Gastrocnemius medialis (tissue), 4 donors: ENCODE measurements around the gene THRAP3. TPM values are rescaled to one million over a fixed set of nuclear protein-coding genes. Genes with fewer than 3 reads are reported as not detected.

ENCODE experiments used
- ATAC-seq, 2 donors: fragments of 150-250 bp; one replicate each; pipeline ENCODE4 v1.9.1; 2016
- DNase-seq, 2 donors: peaks; one replicate each; pipeline ENCODE4 v3.0.0-alpha.2; 2019
- H3K27ac ChIP-seq, 4 donors: fragments of 200-600 bp; sonication (generic); 1 replicate in 1 of 4; 2 replicates in 3 of 4; pipeline ENCODE4 v1.5.1; 2016 to 2018; ENCODE audit warnings: mild to moderate bottlenecking in 2 of 4, moderate library complexity in 1 of 4
- H3K27me3 ChIP-seq, 3 donors: fragments of 200-600 bp; sonication (generic) in 2 of 3; 1 replicate in 1 of 3; 2 replicates in 2 of 3; pipeline versions ENCODE4 v1.5.1 to v1.6.0; 2016 to 2019; ENCODE audit warnings: mild to moderate bottlenecking in 1 of 3, moderate library complexity in 1 of 3
- H3K36me3 ChIP-seq, 2 donors: fragments of 200-600 bp; sonication (generic) in 1 of 2; one replicate each; pipeline ENCODE4 v1.5.1; 2017 to 2018
- H3K4me1 ChIP-seq, 2 donors: fragments of 200-600 bp; sonication (generic) in 1 of 2; one replicate each; pipeline ENCODE4 v1.5.1; 2016 to 2017; ENCODE audit warnings: mild to moderate bottlenecking in 2 of 2
- H3K4me3 ChIP-seq, 4 donors: fragments of 200-600 bp; sonication (generic) in 3 of 4; 1 replicate in 1 of 4; 2 replicates in 3 of 4; pipeline ENCODE4 v1.5.1; 2016 to 2019; ENCODE audit warnings: mild to moderate bottlenecking in 2 of 4
- H3K9me3 ChIP-seq, 3 donors: fragments of 200-600 bp; sonication (generic) in 2 of 3; 1 replicate in 1 of 3; 2 replicates in 2 of 3; pipeline ENCODE4 v1.5.1; 2016 to 2019
- POLR2A ChIP-seq, 2 donors: fragments of 450-650 bp; IDR thresholded peaks; one replicate each; pipeline ENCODE4 v1.6.1; 2017; ENCODE audit warnings: antibody characterized with exemption in 2 of 2, mild to moderate bottlenecking in 2 of 2, moderate library complexity in 2 of 2
- in situ Hi-C, 4 donors: fragments of 200-750 bp; cut with MboI; loops; one replicate each; pipeline versions ENCODE4 v1.15.0 to v1.8.0; 2017; ENCODE audit warnings: low sequenced_read_pairs in 4 of 4
- intact Hi-C: fragments of 100-400 bp; cut with DNase I; formaldehyde crosslinking; loops from one replicate; pipeline ENCODE4 v1.15.1; 2023; ENCODE audit warnings: low total_unique reads
- total RNA-seq, 4 donors: library from RNA; depleted of rRNA; stranded (reverse); fragments of >200 nt; gene quantifications; one replicate each; pipeline versions ENCODE4 v1.1.0 to v1.2.3, GENCODE V29; 2016
- TF ChIP-seq, protein P1 (sequence below), 5 experiments: fragments of 450-650 bp in 3 of 5; fragments of 200-600 bp in 2 of 5; sonication (generic) in 2 of 5; IDR thresholded peaks in 4 of 5; conservative IDR thresholded peaks in 1 of 5; 1 replicate in 4 of 5; 2 replicates in 1 of 5; pipeline ENCODE4 v1.5.1; 2016 to 2019; ENCODE audit warnings: antibody characterized with exemption in 5 of 5, mild to moderate bottlenecking in 3 of 5, moderate library complexity in 3 of 5

THRAP3 gene
- total RNA-seq, 4 donors from 2014 or later = 88.2 to 174 (median 146) TPM

DNA sequence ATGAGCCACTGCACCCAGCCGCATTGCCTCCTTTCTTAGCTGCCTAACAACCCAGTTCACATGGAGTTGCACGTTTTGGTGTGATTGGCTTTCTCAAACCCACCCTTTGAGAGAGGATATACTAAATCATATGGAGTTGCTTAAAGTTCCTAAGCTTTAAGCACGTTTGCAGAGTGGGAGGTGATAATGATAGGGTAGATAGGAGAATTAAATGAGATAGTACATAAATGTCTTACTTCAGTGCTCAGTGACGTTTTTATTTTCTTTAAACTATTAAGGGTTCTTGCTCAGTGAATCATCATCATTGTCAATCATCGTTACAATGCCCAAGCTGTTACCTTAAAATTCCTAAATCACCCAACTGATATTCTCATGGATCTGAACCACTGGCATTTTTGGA is 79.0 kb downstream of the THRAP3 start:
- Histone ChIP-seq H3K36me3 (peaks cover 0 to 57% of the 10 kb centered on the region in 2 donors), H3K4me3 (no peak overlapping the region), H3K27ac (no peak overlapping the region), H3K27me3 (no peaks in the 10 kb centered on the region), H3K9me3 (no peaks in the 10 kb centered on the region), H3K4me1 (peaks cover 13 to 25% of the 10 kb centered on the region in 2 donors)
- intact Hi-C loops = no loop called here
- TF ChIP-seq, protein P1, sequence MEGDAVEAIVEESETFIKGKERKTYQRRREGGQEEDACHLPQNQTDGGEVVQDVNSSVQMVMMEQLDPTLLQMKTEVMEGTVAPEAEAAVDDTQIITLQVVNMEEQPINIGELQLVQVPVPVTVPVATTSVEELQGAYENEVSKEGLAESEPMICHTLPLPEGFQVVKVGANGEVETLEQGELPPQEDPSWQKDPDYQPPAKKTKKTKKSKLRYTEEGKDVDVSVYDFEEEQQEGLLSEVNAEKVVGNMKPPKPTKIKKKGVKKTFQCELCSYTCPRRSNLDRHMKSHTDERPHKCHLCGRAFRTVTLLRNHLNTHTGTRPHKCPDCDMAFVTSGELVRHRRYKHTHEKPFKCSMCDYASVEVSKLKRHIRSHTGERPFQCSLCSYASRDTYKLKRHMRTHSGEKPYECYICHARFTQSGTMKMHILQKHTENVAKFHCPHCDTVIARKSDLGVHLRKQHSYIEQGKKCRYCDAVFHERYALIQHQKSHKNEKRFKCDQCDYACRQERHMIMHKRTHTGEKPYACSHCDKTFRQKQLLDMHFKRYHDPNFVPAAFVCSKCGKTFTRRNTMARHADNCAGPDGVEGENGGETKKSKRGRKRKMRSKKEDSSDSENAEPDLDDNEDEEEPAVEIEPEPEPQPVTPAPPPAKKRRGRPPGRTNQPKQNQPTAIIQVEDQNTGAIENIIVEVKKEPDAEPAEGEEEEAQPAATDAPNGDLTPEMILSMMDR (IDR thresholded peaks at IDR 0.05 in 4 of 5, conservative IDR thresholded peaks at IDR 0.05 in 1 of 5) = no peak
- TF ChIP-seq POLR2A (IDR thresholded peaks at IDR 0.05) = no peak
- ATAC-seq = no peak
- in situ Hi-C loops = loop anchor here in 1 of 4 donors (25.0 kb wide), 1 partner anchor 109 kb away; no protein-coding TSS in a partner anchor
- DNase-seq = no peak

DNA sequence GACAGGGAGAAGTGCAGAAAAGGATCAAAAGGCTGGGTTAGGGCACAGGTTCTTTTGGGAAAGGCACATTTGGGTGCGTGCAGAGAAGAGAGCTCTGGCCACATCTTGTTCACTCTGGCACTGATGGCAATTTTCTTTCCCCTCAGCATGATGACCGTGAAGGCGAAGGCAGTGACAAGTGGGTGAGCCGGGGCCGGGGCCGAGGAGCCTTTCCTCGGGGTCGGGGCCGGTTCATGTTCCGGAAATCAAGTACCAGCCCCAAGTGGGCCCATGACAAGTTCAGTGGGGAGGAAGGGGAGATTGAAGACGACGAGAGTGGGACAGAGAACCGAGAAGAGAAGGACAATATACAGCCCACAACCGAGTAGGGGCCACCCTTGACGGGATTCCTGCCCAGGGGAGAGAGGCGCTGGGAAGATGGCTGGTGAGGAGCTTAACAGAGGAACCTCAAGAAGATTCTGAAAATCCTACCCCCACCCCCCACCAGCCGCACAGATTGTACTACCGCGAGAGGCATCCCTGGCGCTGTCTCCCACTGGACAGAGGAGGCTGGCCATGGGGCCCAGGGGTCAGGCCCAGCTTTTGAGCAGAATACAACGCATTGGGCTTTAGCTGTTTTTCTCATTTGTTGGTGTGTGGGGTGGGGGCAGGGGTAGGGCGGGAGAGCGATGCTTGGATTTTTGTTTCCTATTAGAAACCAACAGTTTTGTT is 79.6 kb downstream of the THRAP3 start:
- H3K9me3 ChIP-seq = no peaks in the 10 kb centered on the region
- H3K36me3 ChIP-seq = peaks cover 0 to 51% of the 10 kb centered on the region in 2 donors
- no peak for TF ChIP-seq POLR2A (IDR thresholded peaks at IDR 0.05)
- TF ChIP-seq, protein P1 (IDR thresholded peaks at IDR 0.05 in 4 of 5, conservative IDR thresholded peaks at IDR 0.05 in 1 of 5) = no peak
- peak overlapping the region in 1 of 4 donors; percentile 4 for H3K27ac ChIP-seq
- no peak for ATAC-seq
- in situ Hi-C loops = loop anchor here in 1 of 4 donors (25.0 kb wide), 1 partner anchor 108 kb away; no protein-coding TSS in a partner anchor
- H3K27me3 ChIP-seq = no peaks in the 10 kb centered on the region
- H3K4me3 ChIP-seq = no peak overlapping the region
- no peak for DNase-seq
- peaks cover 11 to 25% of the 10 kb centered on the region in 2 donors for H3K4me1 ChIP-seq
- intact Hi-C loops = no loop called here

DNA sequence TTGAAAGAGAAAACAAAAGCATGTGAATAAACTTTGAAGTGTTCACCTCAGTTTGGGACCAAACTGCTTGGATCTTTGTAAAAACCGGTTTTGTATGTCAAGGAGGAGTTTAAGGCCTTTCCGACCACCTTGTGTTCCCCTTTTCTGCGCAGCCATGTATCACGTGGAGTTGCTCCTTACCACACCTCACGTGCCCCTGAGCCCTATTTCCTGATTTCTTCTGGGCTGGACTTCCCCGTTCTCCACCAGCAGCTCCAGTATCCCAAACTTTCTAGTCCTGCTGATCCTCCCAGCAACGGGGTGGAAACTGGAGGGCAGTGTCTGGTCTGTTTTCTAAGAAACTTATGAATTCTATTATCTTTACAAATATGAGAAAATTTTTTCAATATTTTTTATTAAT is 80.3 kb downstream of the THRAP3 start:
- peaks cover 9 to 23% of the 10 kb centered on the region in 2 donors for H3K4me1 ChIP-seq
- TF ChIP-seq POLR2A (IDR thresholded peaks at IDR 0.05) = no peak
- TF ChIP-seq, protein P1 (IDR thresholded peaks at IDR 0.05 in 4 of 5, conservative IDR thresholded peaks at IDR 0.05 in 1 of 5) = no peak
- no peak overlapping the region for H3K4me3 ChIP-seq
- in situ Hi-C loops = loop anchor here in 1 of 4 donors (25.0 kb wide), 1 partner anchor 108 kb away; no protein-coding TSS in a partner anchor
- intact Hi-C loops = no loop called here
- ATAC-seq (no peak), DNase-seq (no peak)
- H3K36me3 ChIP-seq = peaks cover 0 to 46% of the 10 kb centered on the region in 2 donors
- no peaks in the 10 kb centered on the region for H3K9me3 ChIP-seq
- peak overlapping the region in 1 of 4 donors; percentile 18 for H3K27ac ChIP-seq
- no peaks in the 10 kb centered on the region for H3K27me3 ChIP-seq

DNA sequence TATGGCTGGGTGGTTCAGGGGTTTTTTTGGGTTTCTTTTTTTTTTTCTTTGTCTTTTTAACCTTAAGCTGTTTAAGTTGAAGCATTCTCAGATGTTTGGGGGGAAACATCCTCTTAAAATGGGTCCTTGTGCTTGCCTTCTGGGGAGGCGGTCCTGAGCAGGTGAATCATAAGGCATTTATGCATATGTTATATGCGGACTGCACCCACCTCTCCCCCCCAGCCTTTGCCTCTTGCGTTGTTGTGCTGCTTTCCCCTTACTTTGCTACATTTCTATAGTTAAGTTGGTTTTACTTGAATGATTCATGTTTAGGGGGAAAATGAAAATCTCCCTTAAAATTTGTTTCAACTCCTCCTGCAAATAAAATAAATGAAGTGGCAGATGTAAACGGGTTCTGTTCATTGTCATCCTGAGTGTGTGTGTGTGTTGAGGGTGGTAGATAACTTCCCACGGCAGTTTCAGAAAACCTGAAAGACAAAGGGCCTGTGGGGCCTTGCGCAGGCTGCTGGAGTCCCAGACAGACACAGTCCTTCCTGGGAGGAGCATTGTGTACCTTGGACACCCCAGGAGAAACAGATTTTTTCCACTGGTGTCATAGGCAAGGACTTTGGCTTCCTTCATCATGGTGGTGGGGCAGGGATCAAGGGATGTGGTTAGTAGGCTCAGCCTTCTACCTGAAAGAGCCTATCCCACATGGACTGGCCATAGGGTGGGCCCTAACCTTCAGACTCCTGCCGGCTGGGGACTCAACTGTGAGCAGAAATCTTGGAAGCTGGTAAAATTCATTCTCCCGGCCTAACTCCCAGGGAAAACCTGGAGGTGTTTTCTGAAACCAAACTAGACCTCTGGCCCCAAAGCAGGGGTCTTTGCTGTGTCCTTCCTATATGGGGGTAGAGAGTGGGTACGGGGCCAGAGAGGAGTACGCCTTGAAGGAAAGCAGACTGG is 81.0 kb downstream of the THRAP3 start:
- peaks cover 0 to 45% of the 10 kb centered on the region in 2 donors for H3K36me3 ChIP-seq

More for the DNA sequence above, 81.0 kb downstream of the THRAP3 start:
- Histone ChIP-seq H3K4me3 (peak overlapping the region in 2 of 4 donors; percentile 78 to 87), H3K27me3 (no peaks in the 10 kb centered on the region), H3K9me3 (no peaks in the 10 kb centered on the region), H3K4me1 (peaks cover 8 to 15% of the 10 kb centered on the region in 2 donors), H3K27ac (peak overlapping the region; percentile 74 to 79 (median 77))
- DNase-seq (no peak), ATAC-seq (no peak)
- intact Hi-C loops = no loop called here
- TF ChIP-seq, protein P1 (IDR thresholded peaks at IDR 0.05 in 4 of 5, conservative IDR thresholded peaks at IDR 0.05 in 1 of 5) = no peak
- TF ChIP-seq POLR2A (IDR thresholded peaks at IDR 0.05) = no peak
- in situ Hi-C loops = loop anchor here in 1 of 4 donors (25.0 kb wide), 1 partner anchor 107 kb away; no protein-coding TSS in a partner anchor
